Measurements from ENCODE around the gene EYA2.

The EYA2 gene

GRCh38 chr20:47027042-47027441 is 132.4 kb downstream of the EYA2 start:
- Histone ChIP-seq H3K4me3 (ENCODE audit: low read depth, low read length) (no peak overlapping the region), H3K27me3 (ENCODE audit: control insufficient read depth, insufficient read depth, low read length) (no peaks in the 10 kb centered on the region), H3K36me3 (ENCODE audit: control insufficient read depth, insufficient read depth, low read length) (no peaks in the 10 kb centered on the region), H3K4me1 (ENCODE audit: control insufficient read depth, insufficient read depth, low read length) (no peaks in the 10 kb centered on the region), H3K9ac (ENCODE audit: low read depth, low read length) (no peak overlapping the region), H3K9me3 (ENCODE audit: control insufficient read depth, insufficient read depth, low read length) (no peaks in the 10 kb centered on the region)

GRCh38 chr20:47027456-47027855 is 132.8 kb downstream of the EYA2 start:
- no peaks in the 10 kb centered on the region for H3K4me1 ChIP-seq (ENCODE audit: control insufficient read depth, insufficient read depth, low read length)
- no peak overlapping the region for H3K4me3 ChIP-seq (ENCODE audit: low read depth, low read length)
- H3K9me3 ChIP-seq (ENCODE audit: control insufficient read depth, insufficient read depth, low read length) = no peaks in the 10 kb centered on the region
- H3K27me3 ChIP-seq (ENCODE audit: control insufficient read depth, insufficient read depth, low read length) = no peaks in the 10 kb centered on the region
- H3K9ac ChIP-seq (ENCODE audit: low read depth, low read length) = no peak overlapping the region
- H3K36me3 ChIP-seq (ENCODE audit: control insufficient read depth, insufficient read depth, low read length) = no peaks in the 10 kb centered on the region

- Histone ChIP-seq H3K9me3 (ENCODE audit: control insufficient read depth, insufficient read depth, low read length) (no peaks in the 10 kb centered on the region), H3K4me3 (ENCODE audit: low read depth, low read length) (no peak overlapping the region), H3K9ac (ENCODE audit: low read depth, low read length) (no peak overlapping the region), H3K4me1 (ENCODE audit: control insufficient read depth, insufficient read depth, low read length) (no peaks in the 10 kb centered on the region), H3K36me3 (ENCODE audit: control insufficient read depth, insufficient read depth, low read length) (no peaks in the 10 kb centered on the region), H3K27me3 (ENCODE audit: control insufficient read depth, insufficient read depth, low read length) (no peaks in the 10 kb centered on the region)
Measured at GRCh38 chr20:47028487-47028886, 133.8 kb downstream of the EYA2 start.

- Histone ChIP-seq H3K36me3 (ENCODE audit: control insufficient read depth, insufficient read depth, low read length) (no peaks in the 10 kb centered on the region), H3K27me3 (ENCODE audit: control insufficient read depth, insufficient read depth, low read length) (no peaks in the 10 kb centered on the region)
Measured at GRCh38 chr20:47029845-47030244, 135.2 kb downstream of the EYA2 start.

GRCh38 chr20:47030271-47030810 is 135.7 kb downstream of the EYA2 start:
- no peak overlapping the region for H3K4me3 ChIP-seq (ENCODE audit: low read depth, low read length)
- no peaks in the 10 kb centered on the region for H3K9me3 ChIP-seq (ENCODE audit: control insufficient read depth, insufficient read depth, low read length)
- no peaks in the 10 kb centered on the region for H3K27me3 ChIP-seq (ENCODE audit: control insufficient read depth, insufficient read depth, low read length)
- H3K36me3 ChIP-seq (ENCODE audit: control insufficient read depth, insufficient read depth, low read length) = no peaks in the 10 kb centered on the region
- H3K4me1 ChIP-seq (ENCODE audit: control insufficient read depth, insufficient read depth, low read length) = no peaks in the 10 kb centered on the region
- no peak overlapping the region for H3K9ac ChIP-seq (ENCODE audit: low read depth, low read length)

More at GRCh38 chr20:47029845-47030244, 135.2 kb downstream of the EYA2 start:
- no peaks in the 10 kb centered on the region for H3K4me1 ChIP-seq (ENCODE audit: control insufficient read depth, insufficient read depth, low read length)
- H3K9ac ChIP-seq (ENCODE audit: low read depth, low read length) = no peak overlapping the region
- no peaks in the 10 kb centered on the region for H3K9me3 ChIP-seq (ENCODE audit: control insufficient read depth, insufficient read depth, low read length)
- H3K4me3 ChIP-seq (ENCODE audit: low read depth, low read length) = no peak overlapping the region

- H3K9me3 ChIP-seq (ENCODE audit: control insufficient read depth, insufficient read depth, low read length) = no peaks in the 10 kb centered on the region
Measured at GRCh38 chr20:47031004-47031403, 136.4 kb downstream of the EYA2 start.

GRCh38 chr20:47031821-47032220 is 137.2 kb downstream of the EYA2 start:
- Histone ChIP-seq H3K27me3 (ENCODE audit: control insufficient read depth, insufficient read depth, low read length) (no peaks in the 10 kb centered on the region), H3K9ac (ENCODE audit: low read depth, low read length) (no peak overlapping the region), H3K4me3 (ENCODE audit: low read depth, low read length) (no peak overlapping the region), H3K4me1 (ENCODE audit: control insufficient read depth, insufficient read depth, low read length) (no peaks in the 10 kb centered on the region), H3K36me3 (ENCODE audit: control insufficient read depth, insufficient read depth, low read length) (no peaks in the 10 kb centered on the region), H3K9me3 (ENCODE audit: control insufficient read depth, insufficient read depth, low read length) (no peaks in the 10 kb centered on the region)

More at GRCh38 chr20:47031004-47031403, 136.4 kb downstream of the EYA2 start:
- no peak overlapping the region for H3K9ac ChIP-seq (ENCODE audit: low read depth, low read length)
- H3K4me1 ChIP-seq (ENCODE audit: control insufficient read depth, insufficient read depth, low read length) = no peaks in the 10 kb centered on the region
- no peaks in the 10 kb centered on the region for H3K27me3 ChIP-seq (ENCODE audit: control insufficient read depth, insufficient read depth, low read length)
- no peak overlapping the region for H3K4me3 ChIP-seq (ENCODE audit: low read depth, low read length)
- no peaks in the 10 kb centered on the region for H3K36me3 ChIP-seq (ENCODE audit: control insufficient read depth, insufficient read depth, low read length)

- no peaks in the 10 kb centered on the region for H3K27me3 ChIP-seq (ENCODE audit: control insufficient read depth, insufficient read depth, low read length)
- no peaks in the 10 kb centered on the region for H3K4me1 ChIP-seq (ENCODE audit: control insufficient read depth, insufficient read depth, low read length)
- no peaks in the 10 kb centered on the region for H3K9me3 ChIP-seq (ENCODE audit: control insufficient read depth, insufficient read depth, low read length)
- H3K36me3 ChIP-seq (ENCODE audit: control insufficient read depth, insufficient read depth, low read length) = no peaks in the 10 kb centered on the region
- no peak overlapping the region for H3K4me3 ChIP-seq (ENCODE audit: low read depth, low read length)
- no peak overlapping the region for H3K9ac ChIP-seq (ENCODE audit: low read depth, low read length)
Measured at GRCh38 chr20:47032933-47033578, 138.4 kb downstream of the EYA2 start.

- Histone ChIP-seq H3K9ac (ENCODE audit: low read depth, low read length) (no peak overlapping the region), H3K27me3 (ENCODE audit: control insufficient read depth, insufficient read depth, low read length) (no peaks in the 10 kb centered on the region), H3K36me3 (ENCODE audit: control insufficient read depth, insufficient read depth, low read length) (no peaks in the 10 kb centered on the region), H3K4me1 (ENCODE audit: control insufficient read depth, insufficient read depth, low read length) (no peaks in the 10 kb centered on the region), H3K4me3 (ENCODE audit: low read depth, low read length) (no peak overlapping the region), H3K9me3 (ENCODE audit: control insufficient read depth, insufficient read depth, low read length) (no peaks in the 10 kb centered on the region)
Measured at GRCh38 chr20:47033665-47034064, 139.0 kb downstream of the EYA2 start.

GRCh38 chr20:47035026-47035590 is 140.5 kb downstream of the EYA2 start:
- Histone ChIP-seq H3K4me3 (ENCODE audit: low read depth, low read length) (no peak overlapping the region), H3K9me3 (ENCODE audit: control insufficient read depth, insufficient read depth, low read length) (no peaks in the 10 kb centered on the region), H3K36me3 (ENCODE audit: control insufficient read depth, insufficient read depth, low read length) (no peaks in the 10 kb centered on the region), H3K4me1 (ENCODE audit: control insufficient read depth, insufficient read depth, low read length) (no peaks in the 10 kb centered on the region), H3K9ac (ENCODE audit: low read depth, low read length) (no peak overlapping the region), H3K27me3 (ENCODE audit: control insufficient read depth, insufficient read depth, low read length) (no peaks in the 10 kb centered on the region)

GRCh38 chr20:47036091-47036870 is 141.6 kb downstream of the EYA2 start:
- H3K36me3 ChIP-seq (ENCODE audit: control insufficient read depth, insufficient read depth, low read length) = no peaks in the 10 kb centered on the region

More at GRCh38 chr20:47036091-47036870, 141.6 kb downstream of the EYA2 start:
- H3K4me3 ChIP-seq (ENCODE audit: low read depth, low read length) = no peak overlapping the region
- H3K4me1 ChIP-seq (ENCODE audit: control insufficient read depth, insufficient read depth, low read length) = peaks cover 5% of the 10 kb centered on the region
- H3K9ac ChIP-seq (ENCODE audit: low read depth, low read length) = no peak overlapping the region
- H3K27me3 ChIP-seq (ENCODE audit: control insufficient read depth, insufficient read depth, low read length) = no peaks in the 10 kb centered on the region
- H3K9me3 ChIP-seq (ENCODE audit: control insufficient read depth, insufficient read depth, low read length) = no peaks in the 10 kb centered on the region
